ENCODE measurements around the gene MICAL2. TPM values are rescaled to one million over a fixed set of nuclear protein-coding genes. Genes with fewer than 3 reads are reported as not detected.

MICAL2 gene
- total RNA-seq, 1 donor from 2014 or later = 4.4 TPM

DNA sequence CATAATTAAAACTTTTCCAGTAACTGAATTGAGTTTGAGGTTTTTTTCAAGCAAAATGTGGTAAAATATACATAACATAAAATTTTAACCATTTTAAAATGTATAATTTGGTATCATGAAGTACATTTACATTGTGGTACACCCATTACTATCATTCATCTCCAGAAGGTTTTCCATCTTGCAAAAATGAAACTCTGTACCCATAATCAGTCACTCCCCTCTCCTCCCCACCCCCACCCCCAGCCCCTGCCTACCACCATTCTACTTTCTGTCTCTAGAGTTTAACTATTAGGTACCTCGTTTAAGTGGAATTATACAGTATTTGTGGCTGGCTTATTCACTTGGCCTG lies 63.7 kb downstream of the MICAL2 start:
- no peak for DNase-seq
- H3K27me3 Mint-ChIP-seq (ENCODE audit: unreplicated experiment) = peaks cover 3% of the 10 kb centered on the region
- peaks cover 6% of the 10 kb centered on the region for H3K4me1 Mint-ChIP-seq (ENCODE audit: low read depth, unreplicated experiment)
- TF ChIP-seq, protein P1, sequence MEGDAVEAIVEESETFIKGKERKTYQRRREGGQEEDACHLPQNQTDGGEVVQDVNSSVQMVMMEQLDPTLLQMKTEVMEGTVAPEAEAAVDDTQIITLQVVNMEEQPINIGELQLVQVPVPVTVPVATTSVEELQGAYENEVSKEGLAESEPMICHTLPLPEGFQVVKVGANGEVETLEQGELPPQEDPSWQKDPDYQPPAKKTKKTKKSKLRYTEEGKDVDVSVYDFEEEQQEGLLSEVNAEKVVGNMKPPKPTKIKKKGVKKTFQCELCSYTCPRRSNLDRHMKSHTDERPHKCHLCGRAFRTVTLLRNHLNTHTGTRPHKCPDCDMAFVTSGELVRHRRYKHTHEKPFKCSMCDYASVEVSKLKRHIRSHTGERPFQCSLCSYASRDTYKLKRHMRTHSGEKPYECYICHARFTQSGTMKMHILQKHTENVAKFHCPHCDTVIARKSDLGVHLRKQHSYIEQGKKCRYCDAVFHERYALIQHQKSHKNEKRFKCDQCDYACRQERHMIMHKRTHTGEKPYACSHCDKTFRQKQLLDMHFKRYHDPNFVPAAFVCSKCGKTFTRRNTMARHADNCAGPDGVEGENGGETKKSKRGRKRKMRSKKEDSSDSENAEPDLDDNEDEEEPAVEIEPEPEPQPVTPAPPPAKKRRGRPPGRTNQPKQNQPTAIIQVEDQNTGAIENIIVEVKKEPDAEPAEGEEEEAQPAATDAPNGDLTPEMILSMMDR (IDR thresholded peaks at IDR 0.05; ENCODE audit: partially characterized antibody, unreplicated experiment) = no peak
- no peaks in the 10 kb centered on the region for H3K36me3 Mint-ChIP-seq (ENCODE audit: unreplicated experiment)
- H3K4me3 Mint-ChIP-seq (ENCODE audit: unreplicated experiment) = no peak overlapping the region
- no peaks in the 10 kb centered on the region for H3K9me3 Mint-ChIP-seq (ENCODE audit: unreplicated experiment)
- no peak overlapping the region for H3K27ac Mint-ChIP-seq (ENCODE audit: unreplicated experiment)

- Mint-ChIP-seq H3K4me1 (ENCODE audit: low read depth, unreplicated experiment) (peaks cover 11% of the 10 kb centered on the region), H3K36me3 (ENCODE audit: unreplicated experiment) (no peaks in the 10 kb centered on the region), H3K27ac (ENCODE audit: unreplicated experiment) (no peak overlapping the region), H3K9me3 (ENCODE audit: unreplicated experiment) (no peaks in the 10 kb centered on the region), H3K27me3 (ENCODE audit: unreplicated experiment) (peaks cover 3% of the 10 kb centered on the region), H3K4me3 (ENCODE audit: unreplicated experiment) (no peak overlapping the region)
- TF ChIP-seq, protein P1 (IDR thresholded peaks at IDR 0.05; ENCODE audit: partially characterized antibody, unreplicated experiment) = no peak
- DNase-seq = no peak
Measured at GRCh38 chr11:12174477-12175143, 64.2 kb downstream of the MICAL2 start.

DNA sequence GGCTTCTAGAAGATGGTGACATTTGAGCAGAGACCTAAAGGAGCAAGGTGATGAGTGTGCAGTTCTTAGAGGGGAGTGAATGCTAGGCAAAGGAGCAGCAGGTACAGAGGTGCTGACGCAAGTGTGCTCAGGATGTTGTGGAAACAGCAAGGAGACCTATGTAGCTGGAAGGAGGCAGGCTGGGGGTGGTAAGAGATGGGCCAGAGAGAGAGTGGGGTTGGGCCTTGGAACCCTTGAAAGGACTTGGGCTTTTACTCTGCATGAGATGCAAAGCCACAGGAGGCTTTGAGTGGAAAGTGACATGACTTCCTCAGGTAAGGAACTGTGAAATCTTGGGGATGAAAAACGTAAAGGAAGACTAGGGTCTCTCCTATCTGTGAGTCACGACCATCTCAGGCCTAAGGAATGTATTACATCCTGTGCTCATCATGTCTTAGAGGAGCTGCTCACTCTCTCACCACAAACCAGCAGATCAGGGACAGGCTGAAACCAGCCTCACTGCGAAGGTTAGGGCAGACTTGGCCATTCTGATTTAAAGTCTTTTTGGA lies 65.4 kb downstream of the MICAL2 start:
- Mint-ChIP-seq H3K27ac (ENCODE audit: unreplicated experiment) (no peak overlapping the region), H3K27me3 (ENCODE audit: unreplicated experiment) (peaks cover under 1% of the 10 kb centered on the region)

GRCh38 chr11:12176410-12176809 lies 66.0 kb downstream of the MICAL2 start:
- H3K36me3 Mint-ChIP-seq (ENCODE audit: unreplicated experiment) = no peaks in the 10 kb centered on the region
- TF ChIP-seq, protein P1 (IDR thresholded peaks at IDR 0.05; ENCODE audit: partially characterized antibody, unreplicated experiment) = no peak
- H3K27me3 Mint-ChIP-seq (ENCODE audit: unreplicated experiment) = no peaks in the 10 kb centered on the region
- no peak overlapping the region for H3K4me3 Mint-ChIP-seq (ENCODE audit: unreplicated experiment)
- H3K4me1 Mint-ChIP-seq (ENCODE audit: low read depth, unreplicated experiment) = peaks cover 16% of the 10 kb centered on the region
- H3K9me3 Mint-ChIP-seq (ENCODE audit: unreplicated experiment) = no peaks in the 10 kb centered on the region
- H3K27ac Mint-ChIP-seq (ENCODE audit: unreplicated experiment) = no peak overlapping the region
- no peak for DNase-seq

More for the DNA sequence above, 65.4 kb downstream of the MICAL2 start:
- Mint-ChIP-seq H3K4me1 (ENCODE audit: low read depth, unreplicated experiment) (peaks cover 16% of the 10 kb centered on the region), H3K9me3 (ENCODE audit: unreplicated experiment) (no peaks in the 10 kb centered on the region), H3K4me3 (ENCODE audit: unreplicated experiment) (no peak overlapping the region), H3K36me3 (ENCODE audit: unreplicated experiment) (no peaks in the 10 kb centered on the region)
- TF ChIP-seq, protein P1 (IDR thresholded peaks at IDR 0.05; ENCODE audit: partially characterized antibody, unreplicated experiment) = no peak
- no peak for DNase-seq

DNA sequence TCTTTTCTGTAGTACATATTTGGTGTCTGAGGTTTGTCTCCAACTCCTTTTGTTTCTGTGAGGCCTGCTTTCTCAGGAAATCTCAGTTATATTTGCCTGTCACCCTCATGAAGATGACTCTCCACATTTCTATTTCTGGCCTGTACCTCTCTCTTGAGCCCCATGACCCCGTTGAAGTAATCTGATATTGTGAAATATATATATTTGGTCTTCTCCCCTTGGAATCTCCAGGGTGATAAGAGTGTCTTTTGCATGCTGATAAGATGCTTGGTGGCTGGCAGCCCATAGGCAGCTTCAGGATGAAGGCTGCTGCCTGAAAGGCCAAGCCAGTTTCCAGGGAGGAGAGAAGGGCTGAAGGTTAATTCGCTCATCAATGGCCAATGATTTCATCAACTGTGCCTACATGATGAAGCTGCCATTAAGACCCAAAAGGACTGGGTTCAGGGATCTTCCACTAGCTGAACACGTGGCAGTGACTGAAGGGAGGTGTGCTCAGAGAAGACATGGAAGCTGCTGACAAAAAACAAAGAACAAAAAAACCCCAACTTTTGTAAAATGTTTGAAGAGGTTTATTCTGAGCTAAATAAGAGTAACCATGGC lies 67.4 kb downstream of the MICAL2 start:
- Mint-ChIP-seq H3K36me3 (ENCODE audit: unreplicated experiment) (no peaks in the 10 kb centered on the region), H3K27ac (ENCODE audit: unreplicated experiment) (no peak overlapping the region), H3K4me3 (ENCODE audit: unreplicated experiment) (no peak overlapping the region), H3K9me3 (ENCODE audit: unreplicated experiment) (no peaks in the 10 kb centered on the region), H3K27me3 (ENCODE audit: unreplicated experiment) (no peaks in the 10 kb centered on the region), H3K4me1 (ENCODE audit: low read depth, unreplicated experiment) (peaks cover 16% of the 10 kb centered on the region)
- TF ChIP-seq, protein P1 (IDR thresholded peaks at IDR 0.05; ENCODE audit: partially characterized antibody, unreplicated experiment) = no peak
- DNase-seq = no peak

Data from glutamatergic neuron (in vitro differentiated cells).